Measurements from ENCODE around the gene ITCH.
A peak's percentile ranks its signal among the peaks of the same experiment; 100 is the strongest.

Gene ITCH

DNA sequence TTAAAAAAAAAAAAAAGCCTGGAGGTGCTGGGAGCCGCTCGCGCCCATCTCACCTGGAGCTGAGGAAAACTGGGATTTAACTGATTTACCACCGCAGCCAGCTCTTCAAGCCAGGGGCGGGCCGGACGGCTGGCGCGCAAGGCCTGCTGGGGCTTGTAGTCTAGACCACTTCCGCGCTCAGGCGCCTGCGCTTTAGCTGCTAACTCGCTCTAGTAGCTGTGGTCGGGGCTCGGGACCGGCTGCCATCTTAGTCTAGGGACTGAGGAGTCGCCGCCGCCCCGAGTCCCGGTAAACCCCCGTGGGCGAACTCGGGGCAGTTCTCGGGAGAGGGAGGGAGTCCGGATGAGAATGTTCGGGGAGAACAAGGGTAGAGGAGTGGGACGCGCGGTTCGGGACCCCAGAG is at the start of gene ITCH:
TSS of gene ITCH (plus strand) at position 212 of the 403 bp plus-strand sequence. CDS start 30,539 bp downstream, outside the sequence.
- peak within 1 kb of the TSS; percentile 84 for H3K4me3 ChIP-seq (ENCODE audit: insufficient read depth, low read length, poor library complexity, severe bottlenecking)
- peaks cover 19% of the 10 kb centered on the region for H3F3A ChIP-seq (ENCODE audit: insufficient read depth)
- no peaks in the 10 kb centered on the region for H3K27me3 ChIP-seq (ENCODE audit: low read length)
- H2AFZ ChIP-seq (ENCODE audit: low read depth, low read length, severe bottlenecking) = peak within 1 kb of the TSS; percentile 88
- peak within 1 kb of the TSS; percentile 70 for H3K4me2 ChIP-seq (ENCODE audit: low read depth, low read length, poor library complexity, severe bottlenecking)
- H3K79me2 ChIP-seq (ENCODE audit: insufficient read depth, low read length) = peaks cover 48% of the 10 kb centered on the region
- H3K36me3 ChIP-seq (ENCODE audit: low read length) = no peaks in the 10 kb centered on the region
- peak within 1 kb of the TSS; percentile 71 for H3K9ac ChIP-seq (ENCODE audit: low read length)
- H3K9me3 ChIP-seq (ENCODE audit: insufficient read depth, low read length) = no peaks in the 10 kb centered on the region
- TF ChIP-seq, protein P1, sequence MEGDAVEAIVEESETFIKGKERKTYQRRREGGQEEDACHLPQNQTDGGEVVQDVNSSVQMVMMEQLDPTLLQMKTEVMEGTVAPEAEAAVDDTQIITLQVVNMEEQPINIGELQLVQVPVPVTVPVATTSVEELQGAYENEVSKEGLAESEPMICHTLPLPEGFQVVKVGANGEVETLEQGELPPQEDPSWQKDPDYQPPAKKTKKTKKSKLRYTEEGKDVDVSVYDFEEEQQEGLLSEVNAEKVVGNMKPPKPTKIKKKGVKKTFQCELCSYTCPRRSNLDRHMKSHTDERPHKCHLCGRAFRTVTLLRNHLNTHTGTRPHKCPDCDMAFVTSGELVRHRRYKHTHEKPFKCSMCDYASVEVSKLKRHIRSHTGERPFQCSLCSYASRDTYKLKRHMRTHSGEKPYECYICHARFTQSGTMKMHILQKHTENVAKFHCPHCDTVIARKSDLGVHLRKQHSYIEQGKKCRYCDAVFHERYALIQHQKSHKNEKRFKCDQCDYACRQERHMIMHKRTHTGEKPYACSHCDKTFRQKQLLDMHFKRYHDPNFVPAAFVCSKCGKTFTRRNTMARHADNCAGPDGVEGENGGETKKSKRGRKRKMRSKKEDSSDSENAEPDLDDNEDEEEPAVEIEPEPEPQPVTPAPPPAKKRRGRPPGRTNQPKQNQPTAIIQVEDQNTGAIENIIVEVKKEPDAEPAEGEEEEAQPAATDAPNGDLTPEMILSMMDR (IDR thresholded peaks at IDR 0.05; ENCODE audit: insufficient read depth, low read length, poor library complexity, severe bottlenecking) = no peak
- TF ChIP-seq EZH2phosphoT487 (conservative IDR thresholded peaks at IDR 0.05; ENCODE audit: low read length) = no peak
- H3K27ac ChIP-seq (ENCODE audit: low read depth, low read length) = peak within 1 kb of the TSS; percentile 55
- no peaks in the 10 kb centered on the region for H3K9me2 ChIP-seq (replicated peaks; ENCODE audit: insufficient read depth, low read length)
- H4K20me1 ChIP-seq (ENCODE audit: low read depth, low read length) = no peaks in the 10 kb centered on the region

DNA sequence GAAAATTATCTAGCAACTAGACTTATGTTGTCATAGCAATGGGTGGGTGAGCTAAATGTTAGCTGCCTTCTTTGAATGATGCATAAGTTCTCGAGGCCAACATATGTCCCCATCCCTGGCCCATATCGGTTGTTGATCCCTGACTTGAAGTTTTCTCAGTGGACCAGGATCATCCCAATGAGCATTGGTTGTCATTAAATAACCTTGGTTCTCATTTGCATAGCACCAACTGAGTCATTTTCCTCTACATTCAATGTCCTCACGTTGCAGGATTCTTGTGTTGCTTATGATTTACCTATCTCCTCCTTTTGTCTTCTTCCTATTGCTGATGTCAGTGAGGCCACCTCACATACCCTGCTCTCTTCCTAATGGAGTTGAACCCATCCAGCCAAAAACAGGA is 47.8 kb upstream of the ITCH start:
- Histone ChIP-seq H3K79me2 (ENCODE audit: insufficient read depth, low read length) (no peaks in the 10 kb centered on the region), H2AFZ (ENCODE audit: low read depth, low read length, severe bottlenecking) (no peak overlapping the region), H4K20me1 (ENCODE audit: low read depth, low read length) (no peaks in the 10 kb centered on the region), H3K9me2 (replicated peaks; ENCODE audit: insufficient read depth, low read length) (no peaks in the 10 kb centered on the region), H3K9ac (ENCODE audit: low read length) (no peak overlapping the region), H3K27ac (ENCODE audit: low read depth, low read length) (no peak overlapping the region), H3K4me3 (ENCODE audit: insufficient read depth, low read length, poor library complexity, severe bottlenecking) (no peak overlapping the region), H3K36me3 (ENCODE audit: low read length) (no peaks in the 10 kb centered on the region), H3F3A (ENCODE audit: insufficient read depth) (no peaks in the 10 kb centered on the region), H3K4me2 (ENCODE audit: low read depth, low read length, poor library complexity, severe bottlenecking) (no peak overlapping the region), H3K27me3 (ENCODE audit: low read length) (no peaks in the 10 kb centered on the region), H3K9me3 (ENCODE audit: insufficient read depth, low read length) (no peaks in the 10 kb centered on the region)
- TF ChIP-seq, protein P1 (IDR thresholded peaks at IDR 0.05; ENCODE audit: insufficient read depth, low read length, poor library complexity, severe bottlenecking) = no peak
- no peak for TF ChIP-seq EZH2phosphoT487 (conservative IDR thresholded peaks at IDR 0.05; ENCODE audit: low read length)

DNA sequence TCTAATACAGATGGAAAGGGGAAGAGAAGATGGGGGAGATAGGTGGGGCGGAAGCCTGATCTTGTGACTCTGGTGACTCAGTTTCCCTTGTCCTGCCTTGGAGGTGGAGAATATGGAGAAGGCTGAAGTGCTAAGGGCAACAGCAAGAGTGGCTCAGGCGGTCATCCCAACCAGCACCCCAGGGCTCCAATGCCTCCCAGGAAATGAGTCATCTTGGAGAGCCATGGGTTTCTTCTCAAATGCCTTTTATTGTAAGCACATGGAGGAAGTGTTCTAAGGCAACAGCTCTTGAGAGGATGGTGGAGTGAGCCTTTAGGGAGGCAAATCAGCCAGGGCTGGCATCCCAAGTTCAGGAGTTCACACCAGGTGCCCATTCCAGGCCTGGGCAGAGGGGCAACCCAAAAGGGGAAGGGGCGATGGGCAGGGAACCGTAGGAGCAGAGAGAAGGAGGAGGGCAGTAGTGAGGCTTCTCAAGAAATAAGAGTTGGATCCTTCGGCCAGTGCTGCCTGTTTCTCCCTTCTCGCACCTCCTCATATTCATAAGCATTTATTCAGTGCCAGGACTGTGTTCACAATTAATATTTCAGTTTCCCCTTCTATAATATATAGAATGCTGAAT is 46.8 kb upstream of the ITCH start:
- Histone ChIP-seq H3K9ac (ENCODE audit: low read length) (no peak overlapping the region), H3K36me3 (ENCODE audit: low read length) (no peaks in the 10 kb centered on the region), H3F3A (ENCODE audit: insufficient read depth) (no peaks in the 10 kb centered on the region), H3K9me2 (replicated peaks; ENCODE audit: insufficient read depth, low read length) (no peaks in the 10 kb centered on the region), H2AFZ (ENCODE audit: low read depth, low read length, severe bottlenecking) (no peak overlapping the region), H3K9me3 (ENCODE audit: insufficient read depth, low read length) (no peaks in the 10 kb centered on the region), H3K27me3 (ENCODE audit: low read length) (no peaks in the 10 kb centered on the region), H3K4me2 (ENCODE audit: low read depth, low read length, poor library complexity, severe bottlenecking) (no peak overlapping the region), H3K79me2 (ENCODE audit: insufficient read depth, low read length) (no peaks in the 10 kb centered on the region), H3K4me3 (ENCODE audit: insufficient read depth, low read length, poor library complexity, severe bottlenecking) (no peak overlapping the region), H4K20me1 (ENCODE audit: low read depth, low read length) (no peaks in the 10 kb centered on the region), H3K27ac (ENCODE audit: low read depth, low read length) (no peak overlapping the region)
- TF ChIP-seq, protein P1 (IDR thresholded peaks at IDR 0.05; ENCODE audit: insufficient read depth, low read length, poor library complexity, severe bottlenecking) = no peak
- no peak for TF ChIP-seq EZH2phosphoT487 (conservative IDR thresholded peaks at IDR 0.05; ENCODE audit: low read length)
